WTC11 (cell line): Measurements from ENCODE around the gene MED15. TPM values are rescaled to one million over a fixed set of nuclear protein-coding genes. Genes with fewer than 3 reads are reported as not detected.

Source experiments
- ATAC-seq: fragments of 200-7000 bp; cut with Tn5 transposase; 2 replicates; pipeline ENCODE4 v1.10.0; 2021; ENCODE audit warnings: mild to moderate bottlenecking, moderate library complexity
- CTCF ChIA-PET: fragments of 300-600 bp; sonication (Branson Sonifier 250); formaldehyde crosslinking; loops from one replicate; lab custom pipeline; 2021; ENCODE audit warnings: antibody characterized with exemption; lab: Charles Lee
- POLR2A ChIA-PET: fragments of 350-600 bp; sonication (Branson Sonifier 250); formaldehyde crosslinking; loops from one replicate; lab custom pipeline; 2021; ENCODE audit warnings: antibody characterized with exemption; lab: Charles Lee
- DNase-seq: peaks from one replicate; pipeline ENCODE4 v3.0.0; 2021; ENCODE audit warnings: low spot score
- H3K27ac Mint-ChIP-seq: 2 replicates; pipeline ENCODE4 v1.8.0; 2021; ENCODE audit warnings: mixed read lengths
- H3K27me3 Mint-ChIP-seq: 2 replicates; pipeline ENCODE4 v1.8.0; 2021; ENCODE audit warnings: low read depth, mild to moderate bottlenecking, moderate library complexity, mixed read lengths
- H3K36me3 Mint-ChIP-seq: 2 replicates; pipeline ENCODE4 v1.8.0; 2021; ENCODE audit warnings: mixed read lengths
- H3K4me1 Mint-ChIP-seq: 2 replicates; pipeline ENCODE4 v1.8.0; 2022; ENCODE audit warnings: mixed read lengths
- H3K4me3 Mint-ChIP-seq: 2 replicates; pipeline ENCODE4 v1.8.0; 2021; ENCODE audit warnings: mild to moderate bottlenecking, moderate library complexity, mixed read lengths
- H3K9me3 Mint-ChIP-seq: 2 replicates; pipeline ENCODE4 v1.8.0; 2021; ENCODE audit warnings: mixed read lengths
- ATF6 ChIP-seq: sonication (generic); formaldehyde crosslinking; IDR thresholded peaks from 2 replicates; pipeline ENCODE4 v1.8.1; 2023; ENCODE audit warnings: mild to moderate bottlenecking, missing genetic modification reagents
- ELF4 ChIP-seq: sonication (generic); formaldehyde crosslinking; IDR thresholded peaks from 2 replicates; pipeline ENCODE4 v1.8.1; 2022; ENCODE audit warnings: low read depth, mild to moderate bottlenecking, moderate library complexity, missing genetic modification reagents
- GABPB1 ChIP-seq: sonication (generic); formaldehyde crosslinking; IDR thresholded peaks from 2 replicates; pipeline ENCODE4 v1.8.1; 2023; ENCODE audit warnings: mild to moderate bottlenecking, missing genetic modification reagents
- GRHL2 ChIP-seq: fragments of 250-450 bp; sonication (Bioruptor Pico); IDR thresholded peaks from 2 replicates; pipeline ENCODE4 v1.8.0; 2022; ENCODE audit warnings: mild to moderate bottlenecking, moderate library complexity; ENCODE audit not compliant: insufficient replicate concordance, severe bottlenecking
- GTF2I ChIP-seq: fragments of 250-450 bp; sonication (Bioruptor Pico); conservative IDR thresholded peaks from 2 replicates; pipeline ENCODE4 v1.4.0; 2021; ENCODE audit warnings: mild to moderate bottlenecking
- JAZF1 ChIP-seq: fragments of 250-450 bp; sonication (Bioruptor Pico); IDR thresholded peaks from 2 replicates; pipeline ENCODE4 v1.9.0; 2021; ENCODE audit warnings: moderate library complexity, mild to moderate bottlenecking, inconsistent platforms
- OVOL2 ChIP-seq: fragments of 250-450 bp; sonication (Bioruptor Pico); IDR thresholded peaks from 2 replicates; pipeline ENCODE4 v1.9.0; 2021; ENCODE audit warnings: mild to moderate bottlenecking, borderline replicate concordance
- PRRX2 ChIP-seq: fragments of 250-450 bp; sonication (Bioruptor Pico); IDR thresholded peaks from 2 replicates; pipeline ENCODE4 v1.8.0; 2021; ENCODE audit warnings: mild to moderate bottlenecking
- RELA ChIP-seq: sonication (generic); formaldehyde crosslinking; IDR thresholded peaks from 2 replicates; pipeline ENCODE4 v1.8.1; 2022; ENCODE audit warnings: missing genetic modification reagents, mild to moderate bottlenecking, borderline replicate concordance
- SMAD4 ChIP-seq: sonication (generic); formaldehyde crosslinking; IDR thresholded peaks from 2 replicates; pipeline ENCODE4 v1.8.0; 2022; ENCODE audit warnings: mild to moderate bottlenecking, missing genetic modification reagents
- TEAD1 ChIP-seq: sonication (generic); formaldehyde crosslinking; IDR thresholded peaks from 2 replicates; pipeline ENCODE4 v1.8.0; 2022; ENCODE audit warnings: mild to moderate bottlenecking, missing genetic modification reagents
- TEAD4 ChIP-seq: sonication (generic); formaldehyde crosslinking; IDR thresholded peaks from 2 replicates; pipeline ENCODE4 v1.8.0; 2022; ENCODE audit warnings: mild to moderate bottlenecking, missing genetic modification reagents
- ZBTB43 ChIP-seq: sonication (generic); formaldehyde crosslinking; IDR thresholded peaks from 2 replicates; pipeline ENCODE4 v1.8.1; 2023; ENCODE audit warnings: mild to moderate bottlenecking, missing genetic modification reagents
- total RNA-seq: library from RNA; stranded (reverse); gene quantifications from 3 replicates; pipeline ENCODE4 v1.2.3, GENCODE V29; 2021
- TF ChIP-seq, protein P1 (sequence below): sonication (generic); formaldehyde crosslinking; IDR thresholded peaks from 2 replicates; pipeline ENCODE4 v1.8.0; 2022; ENCODE audit warnings: missing genetic modification reagents
- TF ChIP-seq, protein P2 (sequence below): fragments of 250-450 bp; sonication (Bioruptor Pico); IDR thresholded peaks from 2 replicates; pipeline ENCODE4 v2.1.2; 2022; ENCODE audit warnings: mild to moderate bottlenecking, moderate library complexity
- TF ChIP-seq, protein P3 (sequence below): sonication (generic); formaldehyde crosslinking; IDR thresholded peaks from 2 replicates; pipeline ENCODE4 v1.8.0; 2023; ENCODE audit warnings: missing genetic modification reagents

The MED15 gene
- total RNA-seq, 1 experiment from 2014 or later = 67.7 TPM

- ATAC-seq = no peak
- no peak overlapping the region for H3K27ac Mint-ChIP-seq
- POLR2A ChIA-PET = interaction anchor here (0.6 to 1.4 kb wide), 2 partner anchors 13 to 192 kb away, joined by 3 to 4 read pairs; no protein-coding TSS in a partner anchor
Observed at GRCh38 chr22:20610243-20610686, 102.9 kb downstream of the MED15 start.

More at GRCh38 chr22:20610243-20610686, 102.9 kb downstream of the MED15 start:
- Mint-ChIP-seq H3K36me3 (no peaks in the 10 kb centered on the region), H3K4me3 (no peak overlapping the region), H3K27me3 (no peaks in the 10 kb centered on the region), H3K9me3 (no peaks in the 10 kb centered on the region), H3K4me1 (peaks cover 12% of the 10 kb centered on the region)
- no peak for DNase-seq
- TF ChIP-seq TEAD1 (CRISPR knock-in tag) (no peak), ELF4 (CRISPR knock-in tag) (no peak), RELA (CRISPR knock-in tag) (no peak), ATF6 (CRISPR knock-in tag) (no peak), PRRX2 (no peak), GTF2I (CRISPR knock-in tag) (no peak), GABPB1 (no peak), OVOL2 (no peak), ZBTB43 (CRISPR knock-in tag) (no peak), TEAD4 (CRISPR knock-in tag) (no peak), JAZF1 (CRISPR knock-in tag) (no peak), SMAD4 (CRISPR knock-in tag) (no peak), GRHL2 (CRISPR knock-in tag) (no peak)
- TF ChIP-seq, protein P1, sequence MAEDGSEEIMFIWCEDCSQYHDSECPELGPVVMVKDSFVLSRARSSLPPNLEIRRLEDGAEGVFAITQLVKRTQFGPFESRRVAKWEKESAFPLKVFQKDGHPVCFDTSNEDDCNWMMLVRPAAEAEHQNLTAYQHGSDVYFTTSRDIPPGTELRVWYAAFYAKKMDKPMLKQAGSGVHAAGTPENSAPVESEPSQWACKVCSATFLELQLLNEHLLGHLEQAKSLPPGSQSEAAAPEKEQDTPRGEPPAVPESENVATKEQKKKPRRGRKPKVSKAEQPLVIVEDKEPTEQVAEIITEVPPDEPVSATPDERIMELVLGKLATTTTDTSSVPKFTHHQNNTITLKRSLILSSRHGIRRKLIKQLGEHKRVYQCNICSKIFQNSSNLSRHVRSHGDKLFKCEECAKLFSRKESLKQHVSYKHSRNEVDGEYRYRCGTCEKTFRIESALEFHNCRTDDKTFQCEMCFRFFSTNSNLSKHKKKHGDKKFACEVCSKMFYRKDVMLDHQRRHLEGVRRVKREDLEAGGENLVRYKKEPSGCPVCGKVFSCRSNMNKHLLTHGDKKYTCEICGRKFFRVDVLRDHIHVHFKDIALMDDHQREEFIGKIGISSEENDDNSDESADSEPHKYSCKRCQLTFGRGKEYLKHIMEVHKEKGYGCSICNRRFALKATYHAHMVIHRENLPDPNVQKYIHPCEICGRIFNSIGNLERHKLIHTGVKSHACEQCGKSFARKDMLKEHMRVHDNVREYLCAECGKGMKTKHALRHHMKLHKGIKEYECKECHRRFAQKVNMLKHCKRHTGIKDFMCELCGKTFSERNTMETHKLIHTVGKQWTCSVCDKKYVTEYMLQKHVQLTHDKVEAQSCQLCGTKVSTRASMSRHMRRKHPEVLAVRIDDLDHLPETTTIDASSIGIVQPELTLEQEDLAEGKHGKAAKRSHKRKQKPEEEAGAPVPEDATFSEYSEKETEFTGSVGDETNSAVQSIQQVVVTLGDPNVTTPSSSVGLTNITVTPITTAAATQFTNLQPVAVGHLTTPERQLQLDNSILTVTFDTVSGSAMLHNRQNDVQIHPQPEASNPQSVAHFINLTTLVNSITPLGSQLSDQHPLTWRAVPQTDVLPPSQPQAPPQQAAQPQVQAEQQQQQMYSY (CRISPR knock-in tag) = no peak
- TF ChIP-seq, protein P2, sequence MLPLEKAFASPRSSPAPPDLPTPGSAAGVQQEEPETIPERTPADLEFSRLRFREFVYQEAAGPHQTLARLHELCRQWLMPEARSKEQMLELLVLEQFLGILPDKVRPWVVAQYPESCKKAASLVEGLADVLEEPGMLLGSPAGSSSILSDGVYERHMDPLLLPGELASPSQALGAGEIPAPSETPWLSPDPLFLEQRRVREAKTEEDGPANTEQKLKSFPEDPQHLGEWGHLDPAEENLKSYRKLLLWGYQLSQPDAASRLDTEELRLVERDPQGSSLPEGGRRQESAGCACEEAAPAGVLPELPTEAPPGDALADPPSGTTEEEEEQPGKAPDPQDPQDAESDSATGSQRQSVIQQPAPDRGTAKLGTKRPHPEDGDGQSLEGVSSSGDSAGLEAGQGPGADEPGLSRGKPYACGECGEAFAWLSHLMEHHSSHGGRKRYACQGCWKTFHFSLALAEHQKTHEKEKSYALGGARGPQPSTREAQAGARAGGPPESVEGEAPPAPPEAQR = no peak
- TF ChIP-seq, protein P3, sequence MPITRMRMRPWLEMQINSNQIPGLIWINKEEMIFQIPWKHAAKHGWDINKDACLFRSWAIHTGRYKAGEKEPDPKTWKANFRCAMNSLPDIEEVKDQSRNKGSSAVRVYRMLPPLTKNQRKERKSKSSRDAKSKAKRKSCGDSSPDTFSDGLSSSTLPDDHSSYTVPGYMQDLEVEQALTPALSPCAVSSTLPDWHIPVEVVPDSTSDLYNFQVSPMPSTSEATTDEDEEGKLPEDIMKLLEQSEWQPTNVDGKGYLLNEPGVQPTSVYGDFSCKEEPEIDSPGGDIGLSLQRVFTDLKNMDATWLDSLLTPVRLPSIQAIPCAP (CRISPR knock-in tag) = no peak
- CTCF ChIA-PET = interaction anchor here (0.7 kb wide), 1 partner anchor 94 kb away, joined by 3 read pairs; no protein-coding TSS in a partner anchor
